ENCODE data around the gene PKNOX2. TPM values are rescaled to one million over a fixed set of nuclear protein-coding genes. Genes with fewer than 3 reads are reported as not detected.

Gene PKNOX2
- total RNA-seq, 1 donor, result under 0.01 TPM

DNA sequence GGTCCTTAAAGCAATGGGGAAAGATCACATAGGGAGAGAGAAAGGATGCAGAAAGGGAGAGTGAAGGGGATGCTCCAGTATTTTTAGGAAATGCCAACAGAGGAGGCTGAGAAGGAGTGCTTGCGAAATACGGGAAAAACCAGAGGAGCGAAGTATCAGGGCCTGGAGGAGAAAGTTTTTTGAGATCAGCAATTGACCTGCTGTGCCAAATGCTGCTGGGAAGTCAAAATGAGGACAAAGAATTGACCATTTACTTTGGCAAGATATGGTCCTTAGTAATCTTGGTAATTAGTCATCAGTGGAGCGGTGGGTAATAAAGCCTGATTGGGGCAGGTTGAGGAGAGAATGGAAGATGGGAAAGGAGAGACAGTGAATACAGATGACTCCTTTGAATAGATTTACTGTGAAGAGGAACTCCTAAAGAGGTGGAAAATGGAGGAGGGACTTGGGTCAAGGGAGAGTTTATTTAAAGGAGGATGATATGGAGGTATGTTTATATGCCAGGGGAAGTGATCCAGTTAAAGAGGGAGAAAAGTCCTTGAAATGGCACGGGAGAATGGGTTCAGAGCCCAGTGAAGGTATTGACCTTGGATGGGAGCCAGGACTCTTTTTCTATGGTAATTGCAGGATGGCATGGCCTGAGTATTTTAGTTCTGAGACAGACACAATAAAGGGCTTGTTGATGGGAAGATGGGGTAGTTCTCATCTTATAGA lies 111.5 kb downstream of the PKNOX2 start:
- no peak for TF ChIP-seq CTCF (IDR thresholded peaks at IDR 0.05; ENCODE audit: extremely low read depth, low read depth, low read length)
- no peak overlapping the region for H2AFZ ChIP-seq (ENCODE audit: low read length)
- no peaks in the 10 kb centered on the region for H3K79me2 ChIP-seq (ENCODE audit: insufficient read depth, low read length)
- no peak overlapping the region for H3K27ac ChIP-seq (ENCODE audit: low read depth, low read length)
- H3K27me3 ChIP-seq (ENCODE audit: insufficient read depth, low read length), result no peaks in the 10 kb centered on the region
- H3K9me3 ChIP-seq (ENCODE audit: low read depth, low read length), result no peaks in the 10 kb centered on the region
- no peak overlapping the region for H3K4me3 ChIP-seq (ENCODE audit: insufficient read depth, low read length)
- H3K4me1 ChIP-seq (ENCODE audit: insufficient read depth, low read length), result peaks cover 9% of the 10 kb centered on the region
- H3K36me3 ChIP-seq (ENCODE audit: insufficient read depth, low read length), result no peaks in the 10 kb centered on the region
- no peak overlapping the region for H3K4me2 ChIP-seq (ENCODE audit: insufficient read depth, low read length)
- peak; percentile 81 for DNase-seq (ENCODE audit: insufficient read length, low spot score, missing footprints)
- H4K20me1 ChIP-seq (ENCODE audit: insufficient read depth, low read length), result no peaks in the 10 kb centered on the region

DNA sequence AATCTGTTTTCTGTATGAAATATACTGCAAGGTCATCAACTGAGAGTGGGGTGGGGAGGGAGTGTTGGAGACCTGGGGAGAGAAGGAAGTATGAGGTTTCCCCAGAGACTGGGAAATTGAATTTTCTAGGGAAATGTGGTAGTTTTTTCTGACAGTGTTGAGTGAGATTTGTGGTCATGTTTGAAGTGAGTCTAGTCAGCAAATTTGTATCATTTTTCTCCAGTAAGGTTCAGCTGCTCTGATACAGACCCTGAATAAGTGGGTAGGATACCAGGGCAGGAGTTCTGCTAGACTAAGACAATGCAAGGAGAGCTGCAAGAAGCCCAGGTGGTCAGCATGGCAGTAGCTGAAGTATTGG lies 112.0 kb downstream of the PKNOX2 start:
- H4K20me1 ChIP-seq (ENCODE audit: insufficient read depth, low read length), result no peaks in the 10 kb centered on the region
- H3K79me2 ChIP-seq (ENCODE audit: insufficient read depth, low read length), result no peaks in the 10 kb centered on the region
- H2AFZ ChIP-seq (ENCODE audit: low read length), result no peak overlapping the region
- no peaks in the 10 kb centered on the region for H3K27me3 ChIP-seq (ENCODE audit: insufficient read depth, low read length)
- H3K36me3 ChIP-seq (ENCODE audit: insufficient read depth, low read length), result no peaks in the 10 kb centered on the region
- TF ChIP-seq CTCF (IDR thresholded peaks at IDR 0.05; ENCODE audit: extremely low read depth, low read depth, low read length), result no peak
- H3K9me3 ChIP-seq (ENCODE audit: low read depth, low read length), result no peaks in the 10 kb centered on the region
- H3K4me1 ChIP-seq (ENCODE audit: insufficient read depth, low read length), result peaks cover 9% of the 10 kb centered on the region
- no peak for DNase-seq (ENCODE audit: insufficient read length, low spot score, missing footprints)
- no peak overlapping the region for H3K4me2 ChIP-seq (ENCODE audit: insufficient read depth, low read length)
- no peak overlapping the region for H3K27ac ChIP-seq (ENCODE audit: low read depth, low read length)
- H3K4me3 ChIP-seq (ENCODE audit: insufficient read depth, low read length), result no peak overlapping the region

- no peak overlapping the region for H3K4me2 ChIP-seq (ENCODE audit: insufficient read depth, low read length)
- H3K36me3 ChIP-seq (ENCODE audit: insufficient read depth, low read length), result no peaks in the 10 kb centered on the region
- H3K27ac ChIP-seq (ENCODE audit: low read depth, low read length), result no peak overlapping the region
- no peaks in the 10 kb centered on the region for H3K79me2 ChIP-seq (ENCODE audit: insufficient read depth, low read length)
- no peak for TF ChIP-seq CTCF (IDR thresholded peaks at IDR 0.05; ENCODE audit: extremely low read depth, low read depth, low read length)
- H3K9me3 ChIP-seq (ENCODE audit: low read depth, low read length), result no peaks in the 10 kb centered on the region
- no peak for DNase-seq (ENCODE audit: insufficient read length, low spot score, missing footprints)
- peaks cover 9% of the 10 kb centered on the region for H3K4me1 ChIP-seq (ENCODE audit: insufficient read depth, low read length)
- no peak overlapping the region for H3K4me3 ChIP-seq (ENCODE audit: insufficient read depth, low read length)
- no peaks in the 10 kb centered on the region for H4K20me1 ChIP-seq (ENCODE audit: insufficient read depth, low read length)
- H3K27me3 ChIP-seq (ENCODE audit: insufficient read depth, low read length), result no peaks in the 10 kb centered on the region
- H2AFZ ChIP-seq (ENCODE audit: low read length), result no peak overlapping the region
These were observed 115.3 kb downstream of the PKNOX2 start for GRCh38 chr11:125279676-125280418.

DNA sequence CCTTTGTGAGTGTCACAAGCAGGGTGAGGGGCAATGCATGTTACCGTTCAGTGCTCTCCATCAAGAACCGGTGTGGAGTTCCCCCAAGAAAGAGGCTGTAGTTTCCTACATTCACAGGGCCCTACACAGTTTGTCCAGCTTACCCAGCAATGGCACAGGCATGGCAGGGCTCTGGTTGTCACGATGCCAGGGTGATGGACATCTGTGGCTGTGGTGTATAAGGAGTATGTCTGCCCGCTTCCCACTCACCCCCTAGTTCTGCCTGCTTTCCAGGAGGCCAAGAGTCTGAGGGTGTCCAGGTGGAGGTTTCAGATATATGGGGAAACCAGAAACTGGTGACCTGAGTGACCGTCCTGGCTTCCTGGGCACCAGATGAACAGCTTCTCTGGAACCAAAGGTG lies 116.1 kb downstream of the PKNOX2 start:
- no peak for TF ChIP-seq CTCF (IDR thresholded peaks at IDR 0.05; ENCODE audit: extremely low read depth, low read depth, low read length)
- no peaks in the 10 kb centered on the region for H3K79me2 ChIP-seq (ENCODE audit: insufficient read depth, low read length)
- no peaks in the 10 kb centered on the region for H3K27me3 ChIP-seq (ENCODE audit: insufficient read depth, low read length)
- H3K4me2 ChIP-seq (ENCODE audit: insufficient read depth, low read length), result no peak overlapping the region
- no peak for DNase-seq (ENCODE audit: insufficient read length, low spot score, missing footprints)
- H3K27ac ChIP-seq (ENCODE audit: low read depth, low read length), result no peak overlapping the region
- H3K36me3 ChIP-seq (ENCODE audit: insufficient read depth, low read length), result no peaks in the 10 kb centered on the region
- H2AFZ ChIP-seq (ENCODE audit: low read length), result no peak overlapping the region
- H3K4me1 ChIP-seq (ENCODE audit: insufficient read depth, low read length), result peaks cover 9% of the 10 kb centered on the region
- no peaks in the 10 kb centered on the region for H4K20me1 ChIP-seq (ENCODE audit: insufficient read depth, low read length)
- no peak overlapping the region for H3K4me3 ChIP-seq (ENCODE audit: insufficient read depth, low read length)
- no peaks in the 10 kb centered on the region for H3K9me3 ChIP-seq (ENCODE audit: low read depth, low read length)

Data from osteoblast (primary cell).